Fibroblast of lung (primary cell): ENCODE data around the gene KDM2A.

ENCODE experiments used
- CTCF ChIP-seq, 2 donors: IDR thresholded peaks in 1 of 2; conservative IDR thresholded peaks in 1 of 2; 1 replicate in 1 of 2; 2 replicates in 1 of 2; pipeline ENCODE4 v1.5.1; 2011 to 2012; ENCODE audit warnings: low read length in 2 of 2, control low read depth in 1 of 2, inconsistent platforms in 1 of 2, low read depth in 1 of 2, mild to moderate bottlenecking in 1 of 2
- EZH2 ChIP-seq: IDR thresholded peaks from 2 replicates; pipeline ENCODE4 v1.5.1; 2012; ENCODE audit warnings: low read length, control low read depth, mild to moderate bottlenecking; ENCODE audit errors: missing control alignments

- no peak for TF ChIP-seq CTCF (conservative IDR thresholded peaks at IDR 0.05 in 1 of 2, IDR thresholded peaks at IDR 0.05 in 1 of 2; ENCODE audit: low read depth in 1 of 2, low read length in 2 of 2)
- TF ChIP-seq EZH2: no peak
These were observed 173.6 kb downstream of the KDM2A start for GRCh38 chr11:67292671-67293070.
